GM19395 (cell line): Measurements from ENCODE around the gene TBPL1.
"Not testable (repeated sequence)": the region's sequence is repeated elsewhere in the genome, so short reads cannot be mapped to it uniquely, and the experiment has no call there.

ENCODE experiments used
- ATAC-seq: cut with Tn5 transposase; IDR thresholded peaks from one replicate; pipeline ENCODE4 v1.9.1; 2021; ENCODE audit warnings: mild to moderate bottlenecking, moderate library complexity; ENCODE audit not compliant: unreplicated experiment

TBPL1 gene

GRCh38 chr6:133952815-133953633 lies at the start of gene TBPL1:
TBPL1 (plus strand) TSS chr6:133953224; CDS start chr6:133980126, 26,902 bp downstream.
- ATAC-seq = peak; percentile 84

- ATAC-seq = no peak
Observed at GRCh38 chr6:133903855-133904254, 49.2 kb upstream of the TBPL1 start.

- no peak for ATAC-seq
Observed at GRCh38 chr6:133906050-133906449, 47.0 kb upstream of the TBPL1 start.

- ATAC-seq = peak; percentile 89
Observed at GRCh38 chr6:133916650-133917151, 36.3 kb upstream of the TBPL1 start.

GRCh38 chr6:133917781-133918180 lies 35.2 kb upstream of the TBPL1 start:
- no peak for ATAC-seq

- ATAC-seq = no peak
Observed at GRCh38 chr6:133918208-133918930, 34.7 kb upstream of the TBPL1 start.

- ATAC-seq = no peak
Observed at GRCh38 chr6:133919362-133919761, 33.7 kb upstream of the TBPL1 start.

- ATAC-seq = peak; percentile 58
Observed at GRCh38 chr6:133921249-133921859, 31.7 kb upstream of the TBPL1 start.

GRCh38 chr6:133923938-133924593 lies 29.0 kb upstream of the TBPL1 start:
- ATAC-seq = peak; percentile 89

GRCh38 chr6:133931221-133931620 lies 21.8 kb upstream of the TBPL1 start:
- ATAC-seq = not testable (repeated sequence)

- ATAC-seq = not testable (repeated sequence)
Observed at GRCh38 chr6:133936352-133936751, 16.7 kb upstream of the TBPL1 start.

GRCh38 chr6:133937909-133938308 lies 15.1 kb upstream of the TBPL1 start:
- ATAC-seq = no peak

- ATAC-seq = no peak
Observed at GRCh38 chr6:133938533-133938932, 14.5 kb upstream of the TBPL1 start.

GRCh38 chr6:133939778-133940667 lies 13.0 kb upstream of the TBPL1 start:
- no peak for ATAC-seq

GRCh38 chr6:133945158-133945557 lies 7.9 kb upstream of the TBPL1 start:
- no peak for ATAC-seq

- ATAC-seq = no peak
Observed at GRCh38 chr6:133947302-133947900, 5.6 kb upstream of the TBPL1 start.

- ATAC-seq = no peak
Observed at GRCh38 chr6:133948472-133948871, 4.6 kb upstream of the TBPL1 start.

GRCh38 chr6:133951227-133951626 lies 1.8 kb upstream of the TBPL1 start:
- ATAC-seq = no peak
